Measurements from ENCODE around the gene LIG1.
"Not testable (repeated sequence)": the region's sequence is repeated elsewhere in the genome, so short reads cannot be mapped to it uniquely, and the experiment has no call there.

LIG1 gene

DNA sequence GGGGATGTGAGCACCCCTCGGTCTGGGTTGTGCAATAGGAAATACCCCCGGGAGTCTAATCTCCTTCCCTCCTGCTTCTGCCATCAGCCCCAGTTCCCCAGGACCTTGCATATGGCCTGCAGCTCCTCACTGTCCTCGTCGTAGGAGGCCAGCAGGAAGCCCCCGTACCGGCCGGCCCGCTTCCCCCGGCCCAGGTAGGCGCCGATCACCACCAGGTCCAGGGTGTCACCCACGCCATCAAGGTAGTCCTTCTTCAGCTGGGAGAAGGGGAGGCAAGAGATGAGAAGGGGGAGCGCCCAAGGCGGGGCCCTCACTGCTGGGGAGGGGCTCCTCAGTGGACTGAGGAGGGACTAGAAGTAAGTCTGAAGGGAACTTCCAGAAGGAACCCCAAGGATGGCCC, 49.1 kb downstream of the LIG1 start:
- no peak for DNase-seq (ENCODE audit: low read depth)

DNA sequence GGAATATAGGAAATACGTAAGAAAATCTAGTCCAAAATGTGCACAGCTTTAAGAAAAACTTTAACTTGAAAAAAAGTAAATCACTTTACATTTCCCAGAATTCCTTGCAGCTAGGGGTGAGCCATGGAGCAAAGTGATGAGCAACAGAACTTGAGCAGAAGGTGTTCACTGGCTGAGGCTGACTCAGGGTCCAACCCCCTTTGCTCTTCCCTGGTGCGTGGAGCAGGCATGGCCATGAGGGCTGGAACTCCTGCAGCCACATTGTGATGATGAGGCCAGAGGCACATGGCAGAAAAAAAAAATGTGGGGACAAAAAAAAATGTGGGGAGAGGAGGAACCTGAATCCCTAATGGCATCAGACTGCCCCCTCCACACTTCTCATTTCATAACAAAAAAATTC, 49.6 kb downstream of the LIG1 start:
- DNase-seq (ENCODE audit: low read depth) = no peak

DNA sequence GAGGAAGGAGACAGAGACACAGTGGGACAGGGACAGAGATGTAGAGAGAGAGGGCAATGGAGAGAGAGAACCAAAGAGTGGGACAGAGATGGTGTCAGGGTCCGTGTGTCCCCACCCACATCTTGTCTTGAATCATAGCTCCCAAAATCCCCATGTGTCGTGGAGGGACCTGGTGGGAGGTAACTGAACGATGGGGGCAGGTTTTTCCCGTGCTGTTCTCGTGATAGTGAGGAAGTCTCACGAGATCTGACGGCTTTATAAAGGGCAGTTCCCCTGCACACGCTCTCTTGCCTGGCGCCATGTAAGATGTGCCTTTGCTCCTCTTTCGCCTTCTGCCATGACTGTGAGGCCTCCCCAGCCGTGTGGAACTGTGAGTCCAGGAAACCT, 52.0 kb downstream of the LIG1 start:
- no peak for DNase-seq (ENCODE audit: low read depth)

DNA sequence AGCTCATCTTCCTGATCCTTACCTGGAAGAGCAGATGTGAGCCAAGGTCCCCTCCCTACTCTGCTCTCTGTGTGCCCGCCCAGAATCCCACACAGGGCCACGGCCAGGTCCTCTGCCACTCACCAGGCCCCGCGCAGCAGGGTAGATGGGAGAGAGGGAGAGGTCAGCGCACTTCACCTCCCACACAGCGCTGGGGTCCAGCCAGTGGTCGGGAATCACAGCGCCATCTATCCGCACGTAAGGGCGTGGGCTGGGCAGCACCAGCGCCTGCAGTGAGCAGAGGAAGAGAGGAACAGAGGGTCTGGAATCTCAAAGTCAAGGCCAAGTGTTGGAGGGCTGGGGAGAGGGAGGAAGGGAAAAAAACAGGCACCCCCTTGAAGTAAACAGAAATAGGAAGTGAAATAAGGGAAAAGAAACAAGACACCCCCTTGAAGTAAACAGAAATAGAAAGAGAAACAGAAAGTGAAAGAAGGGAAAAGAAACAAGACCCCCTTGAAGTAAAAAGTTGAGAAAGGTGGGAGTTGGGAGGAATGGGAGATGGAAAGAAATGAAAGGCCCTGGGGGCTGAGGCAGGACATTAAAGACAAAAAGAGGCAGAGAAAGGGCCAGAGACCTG, 52.5 kb downstream of the LIG1 start:
- no peak for DNase-seq (ENCODE audit: low read depth)

DNA sequence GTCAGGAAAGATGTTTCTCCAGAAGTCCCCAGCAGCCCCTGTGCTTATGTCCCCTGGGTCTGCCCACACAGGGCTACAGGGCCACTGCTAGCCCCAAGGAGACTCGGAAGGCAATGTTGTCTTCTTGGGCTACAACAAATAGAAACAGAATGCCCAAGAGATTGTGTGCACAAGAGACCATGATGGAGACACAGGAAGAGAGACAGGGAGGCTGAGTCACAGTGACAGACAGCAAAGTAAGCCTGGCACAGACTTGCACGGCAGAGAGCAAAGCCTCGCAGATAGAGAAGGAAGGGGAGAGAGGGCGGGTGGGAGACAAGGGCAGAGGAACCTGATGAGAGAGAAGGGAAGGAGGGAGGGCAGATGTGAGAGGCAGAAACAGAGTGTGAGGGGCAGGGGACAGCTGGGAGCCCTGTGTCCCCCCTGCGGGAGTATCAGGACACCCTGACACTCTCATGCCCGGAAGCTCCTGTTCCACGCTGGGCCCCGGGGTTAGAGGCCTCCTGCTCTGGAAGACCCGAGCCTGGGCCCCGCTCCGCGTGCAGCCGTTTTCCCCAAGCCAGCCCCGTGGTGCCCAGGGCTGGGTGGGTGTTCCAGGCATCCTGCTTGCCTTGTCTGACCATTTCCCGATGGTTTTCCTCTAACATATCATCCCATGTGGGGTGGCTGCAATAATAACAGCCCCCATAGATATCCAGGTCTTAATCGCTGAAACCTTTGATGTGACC, 56.8 kb downstream of the LIG1 start:
- DNase-seq (ENCODE audit: low read depth) = no peak

DNA sequence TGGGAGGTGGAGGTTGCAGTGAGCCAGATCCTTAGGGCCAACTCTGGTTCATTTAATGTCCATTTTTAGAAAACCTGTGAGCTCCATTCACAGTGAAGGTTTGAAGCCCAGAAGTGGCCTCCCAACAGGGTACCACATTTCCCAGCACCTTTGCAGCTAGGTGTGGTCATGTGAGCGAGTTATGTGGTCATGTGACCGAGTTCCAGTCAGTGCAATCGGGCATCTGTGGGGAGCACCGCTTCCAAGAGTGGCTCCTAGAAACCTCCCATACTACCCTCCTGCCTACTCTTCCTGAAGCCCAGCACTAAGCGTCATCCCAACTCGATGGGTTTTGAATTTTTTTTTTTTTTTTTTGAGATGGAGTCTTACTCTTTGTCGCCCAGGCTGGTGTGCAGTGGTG, 58.9 kb downstream of the LIG1 start:
- DNase-seq (ENCODE audit: low read depth) = no peak

- DNase-seq (ENCODE audit: low read depth) = peak; percentile 80
Observed at GRCh38 chr19:48110350-48110966, 59.7 kb downstream of the LIG1 start, which contains the start of gene PLA2G4C. PLA2G4C (minus strand) TSS chr19:48110817; CDS start chr19:48106529, 4,288 bp downstream.

GRCh38 chr19:48108997-48109782, 61.0 kb downstream of the LIG1 start:
- no peak for DNase-seq (ENCODE audit: low read depth)

DNA sequence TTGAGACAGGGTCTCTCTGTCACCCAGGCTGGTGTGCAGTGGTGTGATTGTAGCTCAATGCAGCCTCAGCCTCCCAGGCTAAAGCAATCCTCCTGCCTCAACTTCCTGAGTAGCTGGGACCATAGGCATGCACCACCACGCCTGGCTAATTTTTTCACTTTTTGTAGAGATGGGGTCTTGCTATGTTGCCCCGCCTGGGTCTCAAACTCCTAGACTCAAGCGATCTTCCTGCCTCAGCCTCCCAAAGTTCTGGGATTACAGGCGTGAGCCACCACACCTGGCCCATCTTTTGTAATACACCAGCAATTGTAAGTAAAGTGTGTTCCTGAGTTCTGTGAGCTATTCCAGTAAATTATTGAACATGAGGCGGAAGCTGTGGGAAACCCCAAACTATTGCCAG, 66.2 kb downstream of the LIG1 start:
- DNase-seq (ENCODE audit: low read depth) = no peak

DNA sequence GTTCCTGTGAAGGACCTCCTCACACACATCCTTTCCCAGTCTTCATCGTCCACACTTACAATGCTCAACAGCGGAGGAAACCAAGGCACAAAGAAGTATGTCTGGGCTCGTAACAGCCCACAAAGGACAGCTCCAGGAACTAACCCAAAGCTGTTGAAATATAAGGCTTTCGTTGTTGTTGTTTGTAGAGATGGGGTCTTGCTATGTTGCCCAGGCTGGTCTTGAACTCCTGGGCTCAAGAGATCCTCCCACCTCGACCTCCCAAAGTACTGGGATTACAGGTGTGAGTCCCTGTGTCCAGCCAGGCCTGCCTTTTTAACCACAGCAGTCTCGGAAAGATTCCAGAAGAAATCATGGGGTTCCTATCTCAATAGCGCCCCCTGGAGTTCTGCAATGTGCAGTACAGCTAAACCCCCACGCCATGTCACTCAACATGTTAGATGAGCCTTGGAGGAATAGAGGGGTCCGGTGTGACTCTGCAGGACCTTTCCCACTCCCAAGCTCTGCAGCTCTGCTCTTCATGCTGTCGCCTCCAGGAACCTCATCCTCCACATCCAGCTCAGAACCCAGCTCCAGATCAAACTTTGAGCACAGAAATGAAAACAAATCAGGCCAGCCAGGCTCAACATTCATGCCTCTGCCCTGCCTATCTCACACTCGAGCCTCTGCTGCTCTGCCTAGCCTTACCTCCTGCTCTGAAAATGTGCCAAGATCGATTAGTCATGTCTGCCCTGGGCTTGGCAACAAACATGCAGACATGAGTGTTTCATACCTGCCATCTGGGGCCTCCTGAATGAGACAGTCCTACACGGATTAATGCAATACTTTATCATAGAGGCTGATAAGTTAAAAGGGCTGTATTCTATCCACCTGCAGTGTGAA, 67.0 kb downstream of the LIG1 start:
- DNase-seq (ENCODE audit: low read depth) = no peak

GRCh38 chr19:48095612-48096175, 74.5 kb downstream of the LIG1 start:
- no peak for DNase-seq (ENCODE audit: low read depth)

- no peak for DNase-seq (ENCODE audit: low read depth)
Observed at GRCh38 chr19:48094855-48095203, 75.3 kb downstream of the LIG1 start.

DNA sequence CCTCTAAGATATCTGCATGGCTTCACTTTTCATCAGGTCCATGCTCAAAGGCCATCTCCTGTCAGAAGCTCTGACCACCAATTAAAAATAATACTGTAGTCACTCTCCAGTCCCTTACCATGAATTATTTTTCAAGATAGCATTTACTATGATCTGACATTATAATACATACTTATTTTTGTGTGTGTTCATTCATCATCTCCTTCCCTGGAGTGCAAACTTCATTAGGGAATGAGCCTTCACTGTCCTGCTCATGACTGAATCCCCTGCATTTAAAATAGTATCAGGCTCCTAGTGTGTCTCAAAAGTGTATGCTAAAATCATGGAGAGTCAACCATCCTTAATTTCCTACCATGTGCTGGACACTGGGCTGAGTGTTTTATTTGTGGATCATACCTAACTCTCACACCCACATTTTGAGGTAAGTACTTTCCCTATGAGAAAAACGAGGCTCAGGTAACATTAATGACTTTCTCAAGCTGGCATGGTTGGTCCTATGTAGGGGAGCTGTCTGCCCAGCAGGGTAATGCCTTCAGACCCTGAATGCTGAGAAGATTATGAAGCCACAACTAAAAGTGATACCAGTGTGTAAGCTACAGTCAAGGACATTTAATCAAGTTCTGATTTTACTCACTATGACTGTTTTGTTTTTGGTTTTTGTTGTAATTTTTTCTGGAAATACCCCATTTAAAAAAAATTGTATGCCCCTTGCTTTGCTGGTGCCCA, 75.9 kb downstream of the LIG1 start:
- DNase-seq (ENCODE audit: low read depth) = no peak

- not testable (repeated sequence) for DNase-seq (ENCODE audit: low read depth)
Observed at GRCh38 chr19:48091111-48091718, 78.9 kb downstream of the LIG1 start.

GRCh38 chr19:48090281-48090802, 79.8 kb downstream of the LIG1 start:
- no peak for DNase-seq (ENCODE audit: low read depth)

GRCh38 chr19:48088991-48089390, 81.2 kb downstream of the LIG1 start:
- not testable (repeated sequence) for DNase-seq (ENCODE audit: low read depth)

DNA sequence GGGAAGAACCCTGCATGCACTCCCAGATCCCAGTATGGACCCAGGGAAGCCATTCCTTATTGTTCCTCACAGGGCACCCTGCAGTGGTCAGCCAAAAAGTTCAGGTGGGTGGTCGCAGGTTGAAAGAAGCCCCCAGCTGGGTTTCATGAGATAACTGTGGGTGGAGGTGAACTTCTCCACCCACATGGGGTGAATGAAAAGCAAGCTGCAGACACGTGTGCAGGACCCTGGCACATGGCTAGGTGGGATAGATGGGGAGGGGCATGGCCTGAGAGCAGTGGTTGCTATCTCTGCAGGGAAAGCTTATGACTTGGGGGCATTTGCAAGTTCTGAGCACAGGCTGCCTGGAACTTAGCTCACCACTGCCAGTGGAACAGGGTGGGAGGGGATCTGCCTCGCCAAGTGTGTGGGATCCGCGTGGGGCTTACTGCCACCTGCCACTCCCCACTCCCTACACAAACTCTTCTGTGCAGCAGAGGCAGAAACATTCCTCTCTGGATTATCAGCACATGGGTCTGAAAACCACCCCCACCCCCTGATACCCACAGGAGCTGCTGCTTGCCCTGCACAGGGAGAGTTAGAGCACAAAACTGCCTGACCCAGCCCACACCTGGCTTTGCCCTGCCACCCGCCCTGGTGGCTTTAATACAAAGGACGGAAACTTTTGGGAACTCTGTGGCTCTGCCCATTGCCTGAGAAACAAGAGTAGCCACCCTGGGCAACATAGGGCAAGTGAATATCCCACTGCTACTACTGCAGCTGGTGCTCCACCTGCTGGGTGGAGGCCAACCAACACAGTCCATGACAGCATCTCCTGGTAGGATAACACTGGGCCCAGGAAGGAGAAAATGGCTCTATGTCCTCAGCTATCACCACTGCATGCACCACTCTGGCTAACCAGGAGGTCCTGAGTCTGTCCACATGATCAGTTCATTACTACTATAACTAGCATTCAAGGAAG, 84.0 kb downstream of the LIG1 start:
- no peak for DNase-seq (ENCODE audit: low read depth)

DNA sequence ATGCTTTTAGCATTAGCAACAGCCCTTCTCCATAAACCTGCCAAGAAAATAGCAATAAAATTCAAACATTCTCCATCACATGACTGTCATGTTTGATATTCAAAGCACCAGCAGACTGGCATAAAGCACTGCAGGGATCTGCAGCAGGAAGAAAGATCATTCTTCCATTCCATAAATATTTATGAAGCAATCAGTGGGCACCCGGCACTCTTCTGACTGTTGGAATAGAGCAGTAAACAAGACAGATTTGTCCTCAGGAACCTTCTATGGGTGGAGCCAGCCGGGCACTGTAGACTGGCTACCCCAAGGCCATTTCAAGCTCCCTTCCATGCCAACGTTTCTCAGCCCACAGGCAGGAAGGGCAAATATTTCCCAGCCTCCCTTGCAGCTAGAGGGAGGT, 85.1 kb downstream of the LIG1 start:
- DNase-seq (ENCODE audit: low read depth) = no peak

- DNase-seq (ENCODE audit: low read depth) = no peak
Observed at GRCh38 chr19:48081106-48081505, 89.0 kb downstream of the LIG1 start.

Data from activated T-cell treated with anti-CD3 and anti-CD28 coated beads for 48 hours (primary cell).